Vagina (tissue), 2 donors: ENCODE results near the gene NCKAP5L. TPM values are rescaled to one million over a fixed set of nuclear protein-coding genes. Genes with fewer than 3 reads are reported as not detected.

Experiments used
- DNase-seq, 2 donors: peaks; one replicate each; pipeline ENCODE4 v3.0.0-alpha.2; 2017; ENCODE audit errors: extremely low spot score in 2 of 2
- H3K27ac ChIP-seq: fragments of 200-600 bp; sonication (generic); one replicate; pipeline ENCODE4 v1.5.1; 2019
- H3K27me3 ChIP-seq: fragments of 200-600 bp; sonication (generic); one replicate; pipeline ENCODE4 v1.5.1; 2019
- H3K36me3 ChIP-seq, 2 donors: fragments of 200-600 bp; sonication (generic); one replicate each; pipeline ENCODE4 v1.5.1; 2017 to 2019
- H3K4me1 ChIP-seq: fragments of 200-600 bp; sonication (generic); one replicate; pipeline ENCODE4 v1.5.1; 2019
- H3K4me3 ChIP-seq, 2 donors: fragments of 200-600 bp; sonication (generic); 1 replicate in 1 of 2; 2 replicates in 1 of 2; pipeline ENCODE4 v1.5.1; 2016 to 2019
- H3K9me3 ChIP-seq: fragments of 200-600 bp; sonication (generic); one replicate; pipeline ENCODE4 v1.5.1; 2019
- CTCF ChIP-seq, 3 experiments: fragments of 450-650 bp in 2 of 3; fragments of 200-600 bp in 1 of 3; sonication (generic) in 1 of 3; IDR thresholded peaks; one replicate each; pipeline ENCODE4 v1.5.1; 2017 to 2019; ENCODE audit warnings: antibody characterized with exemption in 3 of 3, mild to moderate bottlenecking in 2 of 3, moderate library complexity in 2 of 3
- POLR2A ChIP-seq, 2 donors: fragments of 450-650 bp; IDR thresholded peaks; one replicate each; pipeline ENCODE4 v1.6.1; 2017; ENCODE audit warnings: antibody characterized with exemption in 2 of 2, mild to moderate bottlenecking in 2 of 2, moderate library complexity in 2 of 2
- POLR2AphosphoS5 ChIP-seq, 2 donors: sonication (generic); formaldehyde crosslinking; IDR thresholded peaks; one replicate each; pipeline ENCODE4 v1.9.0; 2017; ENCODE audit warnings: antibody characterized with exemption in 2 of 2, mild to moderate bottlenecking in 2 of 2, low read depth in 1 of 2; ENCODE audit not compliant: insufficient read depth in 1 of 2
- intact Hi-C: fragments of 100-400 bp; cut with DNase I; formaldehyde crosslinking; loops from one replicate; pipeline ENCODE4 v1.15.1; 2023
- small RNA-seq: library from RNA; depleted of rRNA; stranded (forward); fragments of <200 nt; gene quantifications from one replicate; pipeline ENCODE3, GENCODE V24; 2016
- total RNA-seq: library from RNA; depleted of rRNA; stranded (reverse); fragments of >200 nt; gene quantifications from one replicate; pipeline ENCODE4 v1.2.3, GENCODE V29; 2016

NCKAP5L gene
- total RNA-seq, 1 donor from 2014 or later = 15.7 TPM

GRCh38 chr12:49741882-49742620 is 86.2 kb downstream of the NCKAP5L start:
- peak in 1 of 2 donors; percentile 90 for DNase-seq
- TF ChIP-seq POLR2AphosphoS5 (IDR thresholded peaks at IDR 0.05; ENCODE audit: insufficient read depth in 1 of 2, low read depth in 1 of 2) (no peak), CTCF (IDR thresholded peaks at IDR 0.05) (no peak), POLR2A (IDR thresholded peaks at IDR 0.05) (no peak)
- H3K27me3 ChIP-seq = no peaks in the 10 kb centered on the region
- H3K4me1 ChIP-seq = peaks cover 49% of the 10 kb centered on the region
- H3K36me3 ChIP-seq = peaks cover 0 to 1% of the 10 kb centered on the region in 2 donors
- peak overlapping the region; percentile 62 to 63 for H3K4me3 ChIP-seq
- no peaks in the 10 kb centered on the region for H3K9me3 ChIP-seq
- intact Hi-C loops = no loop called here
- peak overlapping the region; percentile 94 for H3K27ac ChIP-seq

Small RNA genes lying within 50 kb of the gene (small RNA-seq; reads per million reads assigned to genes)
- not detected for gene LSM6P2

Other genes starting within 250 kb of the NCKAP5L start
- not detected for gene FAM186B, start 222.8 kb downstream of the NCKAP5L start, total RNA-seq
- 22.1 TPM for gene PRPF40B, start 204.9 kb downstream of the NCKAP5L start, total RNA-seq
- 11.0 TPM for gene FMNL3, start 121.0 kb downstream of the NCKAP5L start, total RNA-seq
- 240 TPM for gene TMBIM6, start 86.9 kb downstream of the NCKAP5L start, total RNA-seq
- gene BCDIN3D, start 14.7 kb upstream of the NCKAP5L start, total RNA-seq = 2.7 TPM
- 19.4 TPM for gene FAIM2, start 75.5 kb upstream of the NCKAP5L start, total RNA-seq
- gene AQP2, start 122.3 kb upstream of the NCKAP5L start, total RNA-seq = not detected
- not detected for gene AQP5, start 133.5 kb upstream of the NCKAP5L start, total RNA-seq
- gene AQP6, start 144.5 kb upstream of the NCKAP5L start, total RNA-seq = not detected
- gene RACGAP1, start 197.1 kb upstream of the NCKAP5L start, total RNA-seq = 19.2 TPM
- 2.9 TPM for gene ASIC1, start 229.2 kb upstream of the NCKAP5L start, total RNA-seq